ENCODE measurements around the gene TAMALIN. TPM values are rescaled to one million over a fixed set of nuclear protein-coding genes. Genes with fewer than 3 reads are reported as not detected.

The TAMALIN gene
- total RNA-seq, 1 experiment from 2014 or later: 0.58 TPM

GRCh38 chr12:52042706-52043385 lies 36.1 kb downstream of the TAMALIN start:
- H3K27ac ChIP-seq (ENCODE audit: low read length): no peak overlapping the region
- H3K9me3 ChIP-seq (ENCODE audit: low read length): no peaks in the 10 kb centered on the region
- peaks cover 12% of the 10 kb centered on the region; the same call in 1 of the 2 replicates for H3K79me2 ChIP-seq (ENCODE audit: low read length)
- ChIA-PET POLR2A (ENCODE audit: unreplicated experiment) (no interaction called here), CTCF (no interaction called here)
- no TSS peak for BruUV-seq (replicated peaks)
- H3K4me2 ChIP-seq (ENCODE audit: low read length): no peak overlapping the region
- H3K4me1 ChIP-seq (ENCODE audit: insufficient read depth, low read length): peaks cover 13% of the 10 kb centered on the region; the same call in 1 of the 2 replicates
- no peaks in the 10 kb centered on the region for H3K9me2 ChIP-seq (replicated peaks; ENCODE audit: low read length)
- no peak for DNase-seq
- H2AFZ ChIP-seq (ENCODE audit: low read length): no peak overlapping the region
- no peak for ATAC-seq
- no peaks in the 10 kb centered on the region for H3K36me3 ChIP-seq (ENCODE audit: low read depth, low read length)
- H3K9ac ChIP-seq (ENCODE audit: low read length): no peak overlapping the region
- no peaks in the 10 kb centered on the region for H3K27me3 ChIP-seq (ENCODE audit: low read length)
- H3F3A ChIP-seq (ENCODE audit: low read length, unreplicated experiment): no peaks in the 10 kb centered on the region
- TF ChIP-seq EZH2phosphoT487 (IDR thresholded peaks at IDR 0.05; ENCODE audit: borderline replicate concordance, low read length) (no peak), EZH2 (IDR thresholded peaks at IDR 0.05; ENCODE audit: low read length, unreplicated experiment) (no peak)
- TF ChIP-seq, protein P1, sequence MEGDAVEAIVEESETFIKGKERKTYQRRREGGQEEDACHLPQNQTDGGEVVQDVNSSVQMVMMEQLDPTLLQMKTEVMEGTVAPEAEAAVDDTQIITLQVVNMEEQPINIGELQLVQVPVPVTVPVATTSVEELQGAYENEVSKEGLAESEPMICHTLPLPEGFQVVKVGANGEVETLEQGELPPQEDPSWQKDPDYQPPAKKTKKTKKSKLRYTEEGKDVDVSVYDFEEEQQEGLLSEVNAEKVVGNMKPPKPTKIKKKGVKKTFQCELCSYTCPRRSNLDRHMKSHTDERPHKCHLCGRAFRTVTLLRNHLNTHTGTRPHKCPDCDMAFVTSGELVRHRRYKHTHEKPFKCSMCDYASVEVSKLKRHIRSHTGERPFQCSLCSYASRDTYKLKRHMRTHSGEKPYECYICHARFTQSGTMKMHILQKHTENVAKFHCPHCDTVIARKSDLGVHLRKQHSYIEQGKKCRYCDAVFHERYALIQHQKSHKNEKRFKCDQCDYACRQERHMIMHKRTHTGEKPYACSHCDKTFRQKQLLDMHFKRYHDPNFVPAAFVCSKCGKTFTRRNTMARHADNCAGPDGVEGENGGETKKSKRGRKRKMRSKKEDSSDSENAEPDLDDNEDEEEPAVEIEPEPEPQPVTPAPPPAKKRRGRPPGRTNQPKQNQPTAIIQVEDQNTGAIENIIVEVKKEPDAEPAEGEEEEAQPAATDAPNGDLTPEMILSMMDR (conservative IDR thresholded peaks at IDR 0.05; ENCODE audit: low read depth, low read length): no peak
- no peak overlapping the region for H3K4me3 ChIP-seq (ENCODE audit: low read length)
- H4K20me1 ChIP-seq (ENCODE audit: low read length): no peaks in the 10 kb centered on the region
- intact Hi-C loops (cut with micrococcal nuclease): no loop called here

DNA sequence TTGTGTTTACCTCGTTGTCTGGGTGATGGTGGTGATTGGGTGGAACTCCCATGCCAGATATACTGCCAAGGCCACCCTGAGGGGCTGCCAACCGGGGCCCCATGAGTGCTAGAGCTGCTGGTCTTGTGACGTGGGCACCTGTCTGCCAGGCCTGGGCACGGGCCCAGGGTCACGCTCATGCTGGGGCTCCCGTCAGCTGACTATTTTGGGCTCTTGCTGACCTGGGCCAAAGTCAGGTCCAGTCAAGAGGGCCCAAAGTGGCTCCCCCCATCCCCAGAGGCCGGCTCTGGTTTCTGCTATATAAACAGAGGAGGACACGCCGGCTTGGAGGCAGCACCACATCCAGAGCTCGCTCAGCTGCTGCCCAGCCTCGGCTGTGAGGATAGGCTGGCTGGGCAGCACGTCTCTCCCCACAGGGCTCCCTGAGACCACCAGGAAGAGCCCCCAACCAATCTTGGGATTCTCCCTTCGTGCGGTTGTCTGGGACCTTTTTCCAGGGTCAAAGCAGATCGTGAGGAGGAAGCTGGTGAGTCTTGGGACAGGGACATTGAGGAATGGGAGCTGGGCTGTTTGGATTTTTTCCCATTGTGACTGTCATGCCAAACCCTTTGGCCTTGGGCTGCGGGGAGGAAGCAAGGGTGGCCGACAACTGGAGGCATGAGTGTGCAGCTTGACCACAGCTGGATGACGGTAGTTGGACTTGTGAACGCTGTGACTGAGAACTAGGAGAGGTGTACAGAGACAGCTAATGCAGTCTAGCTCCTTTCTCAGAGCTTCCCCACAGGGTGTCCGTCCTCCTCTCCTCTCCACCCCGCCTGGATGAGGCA lies 36.9 kb downstream of the TAMALIN start:
- DNase-seq (no peak), ATAC-seq (no peak)
- no peak overlapping the region for H3K27ac ChIP-seq (ENCODE audit: low read length)
- H3K9ac ChIP-seq (ENCODE audit: low read length): no peak overlapping the region
- H3K4me3 ChIP-seq (ENCODE audit: low read length): no peak overlapping the region
- no peaks in the 10 kb centered on the region for H3K9me3 ChIP-seq (ENCODE audit: low read length)
- intact Hi-C loops (cut with micrococcal nuclease): no loop called here
- peaks cover 6% of the 10 kb centered on the region; the same call in 1 of the 2 replicates for H3K79me2 ChIP-seq (ENCODE audit: low read length)
- CTCF ChIA-PET: no interaction called here
- no peak for TF ChIP-seq EZH2 (IDR thresholded peaks at IDR 0.05; ENCODE audit: low read length, unreplicated experiment)
- no peak for TF ChIP-seq EZH2phosphoT487 (IDR thresholded peaks at IDR 0.05; ENCODE audit: borderline replicate concordance, low read length)
- TF ChIP-seq, protein P1 (conservative IDR thresholded peaks at IDR 0.05; ENCODE audit: low read depth, low read length): no peak
- H3K4me2 ChIP-seq (ENCODE audit: low read length): no peak overlapping the region
- no peaks in the 10 kb centered on the region for H4K20me1 ChIP-seq (ENCODE audit: low read length)
- peaks cover 7% of the 10 kb centered on the region; the same call in 1 of the 2 replicates for H3K4me1 ChIP-seq (ENCODE audit: insufficient read depth, low read length)
- no peaks in the 10 kb centered on the region for H3K9me2 ChIP-seq (replicated peaks; ENCODE audit: low read length)
- POLR2A ChIA-PET (ENCODE audit: unreplicated experiment): interaction anchor here (0.6 kb wide), 1 partner anchor 916 kb away, joined by 3 read pairs; no protein-coding TSS in a partner anchor
- no peaks in the 10 kb centered on the region for H3K27me3 ChIP-seq (ENCODE audit: low read length)
- H3F3A ChIP-seq (ENCODE audit: low read length, unreplicated experiment): no peaks in the 10 kb centered on the region
- H2AFZ ChIP-seq (ENCODE audit: low read length): no peak overlapping the region
- H3K36me3 ChIP-seq (ENCODE audit: low read depth, low read length): no peaks in the 10 kb centered on the region
- BruUV-seq (replicated peaks): no TSS peak
